Erythroblast (primary cell): ENCODE results near the gene NT5DC1.

ENCODE experiments used
- GATA1 ChIP-seq: IDR thresholded peaks from 2 replicates; pipeline ENCODE4 v1.6.1; 2011; ENCODE audit warnings: low read depth, mild to moderate bottlenecking, control low read depth, low read length, moderate library complexity
- POLR2A ChIP-seq: IDR thresholded peaks from 2 replicates; pipeline ENCODE4 v1.6.1; 2011; ENCODE audit warnings: mild to moderate bottlenecking, low read length

GRCh38 chr6:116192786-116193185, 92.1 kb downstream of the NT5DC1 start:
- no peak for TF ChIP-seq POLR2A
- TF ChIP-seq GATA1 = no peak
